Loucy (cell line): Measurements from ENCODE around the gene CREBBP.

Source experiments
- H2AFZ ChIP-seq: fragments of 200-600 bp; sonication (generic); 2 replicates; pipeline ENCODE4 v1.6.0; 2016; ENCODE audit warnings: antibody characterized with exemption, mild to moderate bottlenecking, low read length, moderate library complexity
- H3F3A ChIP-seq: fragments of 200-600 bp; 2 replicates; pipeline ENCODE4 v1.6.0; 2016; ENCODE audit warnings: antibody characterized with exemption, low read depth, mild to moderate bottlenecking
- H3K27me3 ChIP-seq: fragments of 200-600 bp; sonication (generic); 2 replicates; pipeline ENCODE4 v1.6.1; 2014; ENCODE audit warnings: low read length, mild to moderate bottlenecking; ENCODE audit not compliant: insufficient read depth, poor library complexity, severe bottlenecking
- H3K36me3 ChIP-seq: fragments of 200-600 bp; sonication (generic); 2 replicates; pipeline ENCODE4 v1.6.1; 2016; ENCODE audit warnings: low read length; ENCODE audit not compliant: insufficient read depth
- H3K4me1 ChIP-seq: fragments of 200-600 bp; sonication (generic); 2 replicates; pipeline ENCODE4 v1.5.1; 2014; ENCODE audit warnings: low read length, mild to moderate bottlenecking; ENCODE audit not compliant: insufficient read depth, poor library complexity, severe bottlenecking
- H3K4me2 ChIP-seq: fragments of 200-600 bp; sonication (generic); 2 replicates; pipeline ENCODE4 v1.6.0; 2014; ENCODE audit warnings: antibody characterized with exemption, low read length, low read depth, mild to moderate bottlenecking; ENCODE audit not compliant: poor library complexity, severe bottlenecking
- H3K4me3 ChIP-seq: fragments of 200-600 bp; sonication (generic); 2 replicates; pipeline ENCODE4 v1.5.1; 2014; ENCODE audit warnings: low read length, mild to moderate bottlenecking, mixed read lengths; ENCODE audit not compliant: poor library complexity, severe bottlenecking
- H3K79me2 ChIP-seq: fragments of 200-600 bp; sonication (generic); 2 replicates; pipeline ENCODE4 v1.6.1; 2014; ENCODE audit warnings: low read length; ENCODE audit not compliant: insufficient read depth
- H3K9ac ChIP-seq: fragments of 200-600 bp; sonication (generic); 2 replicates; pipeline ENCODE4 v1.6.0; 2014; ENCODE audit warnings: mild to moderate bottlenecking, low read depth, low read length, moderate library complexity; ENCODE audit not compliant: poor library complexity, severe bottlenecking
- H3K9me2 ChIP-seq: fragments of 200-600 bp; sonication (generic); replicated peaks from 2 replicates; pipeline ENCODE4 v1.6.1; 2016; ENCODE audit warnings: low read depth, low read length, mixed read lengths
- H3K9me3 ChIP-seq: fragments of 200-600 bp; sonication (generic); 2 replicates; pipeline ENCODE4 v1.6.1; 2014; ENCODE audit warnings: mild to moderate bottlenecking, antibody characterized with exemption, low read length, low read depth; ENCODE audit not compliant: insufficient read depth
- H4K20me1 ChIP-seq: fragments of 200-600 bp; sonication (generic); 2 replicates; pipeline ENCODE4 v1.6.0; 2014; ENCODE audit warnings: antibody characterized with exemption, low read length, mild to moderate bottlenecking; ENCODE audit not compliant: insufficient read depth, poor library complexity, severe bottlenecking
- EZH2phosphoT487 ChIP-seq: fragments of 200-600 bp; IDR thresholded peaks from 2 replicates; pipeline ENCODE4 v1.6.1; 2018; ENCODE audit warnings: antibody characterized with exemption, mild to moderate bottlenecking, moderate library complexity, borderline replicate concordance
- TF ChIP-seq, protein P1 (sequence below): fragments of 200-600 bp; sonication (generic); conservative IDR thresholded peaks from 2 replicates; pipeline ENCODE4 v1.5.1; 2014; ENCODE audit warnings: mild to moderate bottlenecking, antibody characterized with exemption, low read length

The CREBBP gene

DNA sequence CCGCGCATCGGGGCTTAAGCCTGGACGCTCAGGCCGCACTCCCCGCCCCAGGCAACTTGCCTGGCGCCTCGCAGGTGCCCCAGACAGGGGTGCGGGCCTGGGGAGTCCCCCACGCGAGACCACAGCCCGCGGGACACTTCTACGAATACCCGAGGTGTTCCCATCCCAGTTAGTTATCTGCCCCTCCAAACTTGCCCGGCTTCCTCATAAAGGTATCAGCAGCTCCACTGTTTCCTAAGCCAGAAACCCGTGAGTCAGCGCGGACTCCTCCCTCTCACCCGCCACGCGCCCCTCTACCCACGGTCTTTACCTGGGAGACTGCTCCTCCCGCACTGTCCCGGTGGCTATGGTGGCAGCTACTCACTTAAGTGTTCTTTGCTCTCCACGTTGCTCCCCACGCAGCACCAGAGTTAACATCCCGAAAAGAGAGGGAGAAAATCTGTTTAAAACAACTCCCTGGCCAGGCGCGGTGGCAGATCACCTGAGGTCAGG, 1.0 kb upstream of the CREBBP start:
- Histone ChIP-seq H3F3A (no peaks in the 10 kb centered on the region), H3K79me2 (peaks cover 33% of the 10 kb centered on the region), H3K4me2 (peak overlapping the region; percentile 53), H3K9ac (no peak overlapping the region), H3K36me3 (no peaks in the 10 kb centered on the region), H3K27me3 (no peaks in the 10 kb centered on the region), H3K9me2 (no peaks in the 10 kb centered on the region), H4K20me1 (peaks cover 28% of the 10 kb centered on the region), H3K9me3 (no peaks in the 10 kb centered on the region), H3K4me3 (no peak overlapping the region), H2AFZ (no peak overlapping the region), H3K4me1 (peaks cover 18% of the 10 kb centered on the region)
- no peak for TF ChIP-seq EZH2phosphoT487
- TF ChIP-seq, protein P1, sequence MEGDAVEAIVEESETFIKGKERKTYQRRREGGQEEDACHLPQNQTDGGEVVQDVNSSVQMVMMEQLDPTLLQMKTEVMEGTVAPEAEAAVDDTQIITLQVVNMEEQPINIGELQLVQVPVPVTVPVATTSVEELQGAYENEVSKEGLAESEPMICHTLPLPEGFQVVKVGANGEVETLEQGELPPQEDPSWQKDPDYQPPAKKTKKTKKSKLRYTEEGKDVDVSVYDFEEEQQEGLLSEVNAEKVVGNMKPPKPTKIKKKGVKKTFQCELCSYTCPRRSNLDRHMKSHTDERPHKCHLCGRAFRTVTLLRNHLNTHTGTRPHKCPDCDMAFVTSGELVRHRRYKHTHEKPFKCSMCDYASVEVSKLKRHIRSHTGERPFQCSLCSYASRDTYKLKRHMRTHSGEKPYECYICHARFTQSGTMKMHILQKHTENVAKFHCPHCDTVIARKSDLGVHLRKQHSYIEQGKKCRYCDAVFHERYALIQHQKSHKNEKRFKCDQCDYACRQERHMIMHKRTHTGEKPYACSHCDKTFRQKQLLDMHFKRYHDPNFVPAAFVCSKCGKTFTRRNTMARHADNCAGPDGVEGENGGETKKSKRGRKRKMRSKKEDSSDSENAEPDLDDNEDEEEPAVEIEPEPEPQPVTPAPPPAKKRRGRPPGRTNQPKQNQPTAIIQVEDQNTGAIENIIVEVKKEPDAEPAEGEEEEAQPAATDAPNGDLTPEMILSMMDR = no peak

DNA sequence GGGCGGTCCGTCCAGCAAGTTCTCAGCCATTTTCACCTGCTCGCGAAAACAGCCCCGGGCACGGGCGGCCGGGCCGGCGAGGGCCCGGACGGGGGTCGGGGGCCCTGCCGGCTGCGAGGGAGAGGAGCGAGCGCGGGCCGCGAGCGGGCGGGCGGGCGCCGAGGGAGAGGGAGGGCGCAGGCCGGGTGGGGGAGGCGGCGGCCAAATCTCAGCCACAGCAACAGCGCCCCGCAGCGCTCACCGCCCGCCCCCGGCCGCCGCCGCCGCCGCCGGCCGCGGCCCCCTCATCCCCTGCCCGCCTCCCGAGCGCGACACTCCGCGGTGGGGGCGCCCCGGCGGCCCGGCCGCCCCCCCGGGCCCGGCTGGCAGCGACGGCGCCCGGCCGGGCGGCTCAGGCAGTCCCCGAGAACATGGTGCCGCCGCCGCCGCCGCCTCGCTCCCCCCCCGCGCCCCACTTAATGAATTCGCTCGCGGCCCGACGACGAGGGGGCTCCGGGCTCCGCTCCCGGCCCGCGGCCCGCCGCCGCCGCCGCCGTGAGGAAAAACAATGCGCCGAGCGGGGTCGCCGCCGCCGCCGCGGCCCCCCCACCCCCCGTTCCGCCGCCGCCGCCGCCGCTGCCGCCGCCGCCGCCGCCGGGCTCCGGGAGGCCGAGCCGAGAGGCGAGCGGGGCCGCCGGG, 487 bp downstream of the CREBBP start:
- Histone ChIP-seq H3K79me2 (peaks cover 48% of the 10 kb centered on the region), H3K36me3 (no peaks in the 10 kb centered on the region), H3K27me3 (no peaks in the 10 kb centered on the region), H3K9me2 (no peaks in the 10 kb centered on the region), H4K20me1 (peaks cover 40% of the 10 kb centered on the region), H2AFZ (no peak overlapping the region), H3K9ac (peak overlapping the region; percentile 66), H3K4me1 (peaks cover 30% of the 10 kb centered on the region), H3F3A (no peaks in the 10 kb centered on the region), H3K9me3 (no peaks in the 10 kb centered on the region), H3K4me2 (peak overlapping the region; percentile 90), H3K4me3 (peak overlapping the region; percentile 89)
- TF ChIP-seq EZH2phosphoT487 = no peak

DNA sequence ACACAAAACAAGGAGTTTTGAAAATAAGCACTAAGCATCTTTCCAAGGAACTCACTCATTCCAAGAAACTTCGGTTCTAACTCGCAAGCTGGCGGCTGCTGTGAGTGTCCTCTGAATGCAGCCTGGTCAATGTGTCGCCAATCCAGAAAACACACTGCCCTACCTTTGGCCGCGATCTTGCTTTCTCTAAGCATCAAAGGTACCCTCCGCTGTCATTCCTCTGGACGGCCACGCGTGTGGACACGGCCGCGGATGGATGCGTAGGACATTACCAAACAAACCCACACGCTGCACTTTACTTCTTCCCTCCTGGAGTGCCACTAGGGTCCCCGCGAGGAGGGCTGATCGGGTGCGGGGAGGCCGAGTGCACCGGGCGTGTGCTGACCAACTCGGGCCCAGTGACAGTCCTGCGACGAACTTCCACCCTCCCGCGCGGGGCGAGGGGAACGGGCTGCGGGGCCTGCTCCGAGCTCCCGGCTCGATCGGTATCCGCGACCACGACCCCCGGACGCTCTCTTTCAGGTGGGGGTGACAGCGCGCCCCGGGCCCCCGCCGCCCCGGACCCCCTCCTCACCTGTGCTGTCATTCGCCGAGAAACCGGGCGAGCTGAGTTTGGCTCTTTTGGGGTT, 1.1 kb downstream of the CREBBP start:
- Histone ChIP-seq H3K4me2 (peak overlapping the region; percentile 90), H3K4me1 (peaks cover 30% of the 10 kb centered on the region), H3K9ac (peak overlapping the region; percentile 66), H3K36me3 (no peaks in the 10 kb centered on the region), H3K4me3 (peak overlapping the region; percentile 89), H3K9me2 (no peaks in the 10 kb centered on the region), H3F3A (no peaks in the 10 kb centered on the region), H2AFZ (no peak overlapping the region), H3K9me3 (no peaks in the 10 kb centered on the region), H4K20me1 (peaks cover 43% of the 10 kb centered on the region), H3K27me3 (no peaks in the 10 kb centered on the region), H3K79me2 (peaks cover 55% of the 10 kb centered on the region)
- TF ChIP-seq EZH2phosphoT487 = no peak
- TF ChIP-seq, protein P1 = no peak
